MM.1S (cell line): ENCODE measurements around the gene ACOXL.

ENCODE experiments used
- DNase-seq: peaks from one replicate; pipeline ENCODE4 v3.0.0-alpha.2; 2015
- H2AFZ ChIP-seq: fragments of 300-600 bp; sonication (generic); 2 replicates; pipeline ENCODE4 v1.6.0; 2016; ENCODE audit warnings: antibody characterized with exemption, low read length
- H3F3A ChIP-seq: fragments of 300-600 bp; sonication (generic); 2 replicates; pipeline ENCODE4 v1.6.1; 2016; ENCODE audit warnings: mild to moderate bottlenecking, antibody characterized with exemption, low read length, moderate library complexity, mixed read lengths; ENCODE audit not compliant: insufficient read depth
- H3K27ac ChIP-seq: fragments of 300-600 bp; sonication (generic); 2 replicates; pipeline ENCODE4 v1.5.1; 2016; ENCODE audit warnings: mild to moderate bottlenecking, low read length
- H3K27me3 ChIP-seq: fragments of 300-600 bp; sonication (generic); replicated peaks from 2 replicates; pipeline ENCODE4 v1.6.0; 2016; ENCODE audit warnings: low read length; ENCODE audit not compliant: insufficient read depth
- H3K36me3 ChIP-seq: fragments of 300-600 bp; sonication (generic); replicated peaks from 2 replicates; pipeline ENCODE4 v1.6.1; 2016; ENCODE audit warnings: mild to moderate bottlenecking, low read length, mixed read lengths; ENCODE audit not compliant: insufficient read depth
- H3K4me1 ChIP-seq: fragments of 300-600 bp; sonication (generic); 2 replicates; pipeline ENCODE4 v1.6.1; 2016; ENCODE audit warnings: low read length, mixed read lengths
- H3K4me2 ChIP-seq: fragments of 300-600 bp; sonication (generic); 2 replicates; pipeline ENCODE4 v1.6.0; 2016; ENCODE audit warnings: low read depth, low read length
- H3K4me3 ChIP-seq: fragments of 300-600 bp; sonication (generic); 2 replicates; pipeline ENCODE4 v1.5.1; 2016; ENCODE audit warnings: low read length, mixed read lengths
- H3K79me2 ChIP-seq: fragments of 300-600 bp; sonication (generic); 2 replicates; pipeline ENCODE4 v1.6.1; 2016; ENCODE audit warnings: mixed run types, low read length, mixed read lengths
- H3K9ac ChIP-seq: fragments of 300-600 bp; sonication (generic); 2 replicates; pipeline ENCODE4 v1.6.1; 2016; ENCODE audit warnings: low read length, mixed read lengths
- H3K9me2 ChIP-seq: fragments of 300-600 bp; sonication (generic); replicated peaks from 2 replicates; pipeline ENCODE4 v1.6.1; 2016; ENCODE audit warnings: mild to moderate bottlenecking, low read length, mixed read lengths; ENCODE audit not compliant: insufficient read depth
- H3K9me3 ChIP-seq: fragments of 300-600 bp; sonication (generic); replicated peaks from 2 replicates; pipeline ENCODE4 v1.6.1; 2016; ENCODE audit warnings: mild to moderate bottlenecking, low read length, mixed read lengths; ENCODE audit not compliant: insufficient read depth
- H4K20me1 ChIP-seq: fragments of 300-600 bp; sonication (generic); 2 replicates; pipeline ENCODE4 v1.6.1; 2016; ENCODE audit warnings: mild to moderate bottlenecking, low read length, moderate library complexity, mixed read lengths; ENCODE audit not compliant: insufficient read depth
- CTCF ChIP-seq: fragments of 300-600 bp; sonication (generic); IDR thresholded peaks from 2 replicates; pipeline ENCODE4 v1.5.1; 2016; ENCODE audit warnings: antibody characterized with exemption, low read length, mixed read lengths
- EZH2 ChIP-seq: fragments of 300-600 bp; sonication (generic); optimal IDR thresholded peaks from 2 replicates; pipeline ENCODE3; 2017; ENCODE audit warnings: low read depth, mild to moderate bottlenecking, antibody characterized with exemption, low read length, mixed read lengths
- EZH2phosphoT487 ChIP-seq: fragments of 300-600 bp; sonication (generic); IDR thresholded peaks from 2 replicates; pipeline ENCODE4 v1.6.1; 2018; ENCODE audit warnings: antibody characterized with exemption, low read length

ACOXL gene

DNA sequence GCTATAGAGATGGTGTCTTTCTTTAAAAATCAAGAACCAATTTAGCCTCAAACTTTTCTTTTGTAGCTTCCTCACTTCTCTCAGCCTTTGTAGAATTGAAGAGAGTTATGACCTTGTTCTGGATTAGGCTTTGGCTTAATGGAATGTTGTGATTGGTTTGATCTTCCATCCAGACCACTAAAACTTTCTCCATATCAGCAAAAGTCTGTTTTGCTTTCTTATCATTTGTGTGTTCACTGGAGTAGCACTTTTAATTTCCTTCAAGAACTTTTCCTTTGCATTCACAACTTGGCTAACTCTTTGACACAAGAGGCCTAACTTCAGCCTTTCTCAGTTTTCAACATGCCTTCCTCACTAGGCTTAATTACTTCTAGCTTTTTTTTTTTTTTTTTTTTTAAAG, 193.1 kb downstream of the ACOXL start:
- Histone ChIP-seq H3K9ac (no peak overlapping the region), H3K4me3 (no peak overlapping the region), H3F3A (no peaks in the 10 kb centered on the region; the same call in 1 of the 2 replicates), H3K79me2 (no peaks in the 10 kb centered on the region), H3K36me3 (0 out of 2 replicates have a peak, but pooled peaks cover 4% of the 10 kb centered on the region), H2AFZ (no peak overlapping the region), H3K27ac (peak overlapping the region; percentile 29; the same call in 1 of the 2 replicates), H3K27me3 (no peaks in the 10 kb centered on the region), H3K4me1 (peaks cover 11% of the 10 kb centered on the region; the same call in 1 of the 2 replicates), H3K9me3 (no peaks in the 10 kb centered on the region), H4K20me1 (no peaks in the 10 kb centered on the region), H3K4me2 (no peak overlapping the region), H3K9me2 (no peaks in the 10 kb centered on the region)
- TF ChIP-seq EZH2phosphoT487 (no peak), CTCF (no peak), EZH2 (no peak)
- no peak for DNase-seq

- H3K4me1 ChIP-seq: peaks cover 11% of the 10 kb centered on the region; the same call in 1 of the 2 replicates
- no peak overlapping the region for H3K27ac ChIP-seq
- H3K27me3 ChIP-seq: no peaks in the 10 kb centered on the region
- no peak overlapping the region for H3K4me2 ChIP-seq
- no peaks in the 10 kb centered on the region for H4K20me1 ChIP-seq
- DNase-seq: no peak
- H3K79me2 ChIP-seq: no peaks in the 10 kb centered on the region
- no peaks in the 10 kb centered on the region for H3K9me3 ChIP-seq
- H3K9ac ChIP-seq: no peak overlapping the region
- H3K36me3 ChIP-seq: 0 out of 2 replicates have a peak, but pooled peaks cover 4% of the 10 kb centered on the region
- H3K4me3 ChIP-seq: no peak overlapping the region
- no peak for TF ChIP-seq CTCF
- TF ChIP-seq EZH2phosphoT487: no peak
- TF ChIP-seq EZH2: no peak
- H3K9me2 ChIP-seq: no peaks in the 10 kb centered on the region
- no peaks in the 10 kb centered on the region; the same call in 1 of the 2 replicates for H3F3A ChIP-seq
- H2AFZ ChIP-seq: no peak overlapping the region
Measured at GRCh38 chr2:110927526-110927925, 195.2 kb downstream of the ACOXL start.

DNA sequence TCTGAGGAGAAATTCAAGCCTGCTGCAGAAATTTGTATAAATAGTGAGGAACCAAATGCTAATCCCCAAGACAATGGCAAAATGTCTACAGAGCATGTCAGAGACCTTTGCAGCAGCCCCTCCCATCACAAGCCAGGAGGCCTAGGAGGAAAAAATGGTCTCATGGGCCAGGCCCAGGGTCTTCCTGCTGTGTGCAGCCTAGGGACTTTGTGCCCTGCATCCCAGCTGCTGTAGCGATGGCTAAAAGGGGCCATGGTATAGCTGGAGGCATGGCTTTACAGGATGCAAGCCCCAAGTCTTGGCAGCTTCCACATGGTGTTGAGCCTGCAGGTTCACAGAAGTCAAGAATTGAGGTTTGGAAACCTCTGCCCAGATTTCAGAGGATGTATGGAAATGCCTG, 197.2 kb downstream of the ACOXL start:
- no peak for DNase-seq
- TF ChIP-seq EZH2phosphoT487: no peak
- no peak for TF ChIP-seq CTCF
- TF ChIP-seq EZH2: no peak
- no peaks in the 10 kb centered on the region for H3K27me3 ChIP-seq
- H3K9ac ChIP-seq: no peak overlapping the region
- H2AFZ ChIP-seq: no peak overlapping the region
- H3K27ac ChIP-seq: no peak overlapping the region
- H3K4me1 ChIP-seq: peaks cover 10% of the 10 kb centered on the region; the same call in 1 of the 2 replicates
- H3K4me2 ChIP-seq: no peak overlapping the region
- H3K9me3 ChIP-seq: no peaks in the 10 kb centered on the region
- H3K4me3 ChIP-seq: no peak overlapping the region
- 0 out of 2 replicates have a peak, but pooled peaks cover 4% of the 10 kb centered on the region for H3K36me3 ChIP-seq
- no peaks in the 10 kb centered on the region; the same call in 1 of the 2 replicates for H3F3A ChIP-seq
- no peaks in the 10 kb centered on the region for H3K9me2 ChIP-seq
- H4K20me1 ChIP-seq: no peaks in the 10 kb centered on the region
- H3K79me2 ChIP-seq: no peaks in the 10 kb centered on the region
